GM18508 (cell line): ENCODE results near the gene TACC3.

ENCODE experiments used
- ATAC-seq: cut with Tn5 transposase; IDR thresholded peaks from one replicate; pipeline ENCODE4 v1.9.1; 2021; ENCODE audit warnings: moderate number of reproducible peaks; ENCODE audit not compliant: insufficient read depth, unreplicated experiment

Gene TACC3

DNA sequence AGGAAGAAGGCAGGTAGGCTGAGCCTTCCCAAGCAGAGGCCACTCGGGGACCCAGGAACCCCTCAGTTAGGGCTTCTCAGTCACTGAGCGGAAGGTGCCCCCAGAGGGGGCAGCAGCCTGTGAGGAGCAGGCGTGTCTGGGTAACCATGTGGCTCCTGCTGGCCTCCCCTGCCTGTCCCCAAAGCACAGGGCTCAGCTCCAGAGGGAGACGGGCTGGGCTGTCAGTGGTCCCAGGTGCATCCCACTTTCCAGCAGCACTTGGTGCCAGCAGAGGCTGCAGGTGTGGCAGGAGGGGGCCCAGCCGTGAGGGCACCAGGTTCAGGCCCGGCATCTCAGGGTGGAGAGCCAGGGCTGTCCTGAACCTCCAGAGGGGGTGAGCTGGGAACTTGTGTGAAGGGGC lies 22.7 kb downstream of the TACC3 start:
- ATAC-seq = no peak

DNA sequence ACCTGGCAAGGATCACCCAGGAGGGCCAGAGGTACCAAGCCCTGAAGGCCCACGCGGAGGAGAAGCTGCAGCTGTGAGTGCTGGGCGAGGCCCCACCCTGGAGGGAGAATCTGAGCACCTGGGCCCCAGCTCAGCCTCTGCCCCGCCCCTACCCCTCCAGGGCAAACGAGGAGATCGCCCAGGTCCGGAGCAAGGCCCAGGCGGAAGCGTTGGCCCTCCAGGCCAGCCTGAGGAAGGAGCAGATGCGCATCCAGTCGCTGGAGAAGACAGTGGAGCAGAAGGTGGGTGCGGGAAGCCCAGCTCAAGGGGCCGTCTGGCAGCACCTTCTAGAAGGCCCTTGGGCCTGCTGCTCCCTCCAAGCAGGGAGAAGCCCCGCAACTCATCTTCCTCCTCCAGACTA lies 23.2 kb downstream of the TACC3 start:
- ATAC-seq = no peak

DNA sequence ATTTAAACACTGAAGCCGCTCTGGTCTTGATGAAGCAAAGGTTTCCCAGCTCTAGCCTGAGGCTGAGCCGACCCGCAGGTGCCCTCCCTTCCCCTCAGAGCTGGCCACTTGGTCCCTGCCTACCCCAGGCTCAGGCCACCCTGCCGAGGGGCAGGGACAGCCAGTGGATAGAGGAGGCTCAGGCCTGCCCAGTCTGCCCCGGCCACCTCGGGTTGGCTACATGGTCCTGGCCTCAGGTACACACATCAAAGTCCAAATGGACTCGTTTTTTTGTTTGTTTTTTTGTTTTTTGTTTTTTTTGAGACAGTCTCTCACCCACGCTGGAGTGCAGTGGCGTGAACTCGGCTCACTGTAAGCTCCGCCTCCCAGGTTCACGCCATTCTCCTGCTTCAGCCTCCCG lies 23.8 kb downstream of the TACC3 start:
- no peak for ATAC-seq

DNA sequence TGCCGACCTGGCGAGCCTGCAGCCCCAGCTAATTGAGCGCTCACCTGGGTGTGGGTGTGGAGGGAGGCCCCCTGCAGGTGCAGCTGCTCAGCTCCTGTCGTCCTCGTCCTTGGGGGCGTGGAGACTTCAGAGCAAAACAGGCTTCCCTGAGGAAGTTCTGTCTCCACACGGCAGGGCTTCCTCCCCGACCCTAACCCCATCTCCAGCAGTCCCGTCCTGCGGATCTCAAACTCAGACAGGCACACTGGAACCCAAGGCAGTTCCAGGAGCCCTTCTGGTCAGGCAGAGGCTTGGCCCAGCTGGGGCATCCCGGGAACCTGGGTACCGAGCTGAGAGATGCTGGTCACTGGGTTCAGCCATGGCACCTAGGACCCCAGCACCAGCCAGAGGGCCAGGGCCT lies 24.4 kb downstream of the TACC3 start:
- no peak for ATAC-seq

DNA sequence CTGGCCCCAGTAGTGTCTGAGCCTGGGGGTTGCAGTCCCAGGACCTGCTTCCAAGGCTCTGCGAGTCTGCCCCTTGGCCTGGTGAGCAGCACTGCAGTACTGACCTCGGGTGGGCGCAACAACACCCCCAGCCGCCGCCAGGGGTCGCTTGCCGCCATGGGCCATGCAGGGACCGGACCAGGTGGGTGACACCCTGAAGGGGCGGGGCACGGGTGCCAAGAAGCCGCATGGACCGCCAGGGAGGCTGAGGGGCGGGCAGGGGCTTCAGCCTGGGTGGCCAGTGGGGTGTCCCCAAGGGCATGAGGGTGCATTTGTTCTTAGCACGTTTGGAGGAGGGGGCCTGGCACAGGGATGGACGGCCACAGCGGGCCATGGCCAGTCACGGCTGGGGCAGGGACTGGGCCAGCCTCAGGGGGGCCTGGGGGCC lies 25.0 kb downstream of the TACC3 start:
- ATAC-seq = no peak

DNA sequence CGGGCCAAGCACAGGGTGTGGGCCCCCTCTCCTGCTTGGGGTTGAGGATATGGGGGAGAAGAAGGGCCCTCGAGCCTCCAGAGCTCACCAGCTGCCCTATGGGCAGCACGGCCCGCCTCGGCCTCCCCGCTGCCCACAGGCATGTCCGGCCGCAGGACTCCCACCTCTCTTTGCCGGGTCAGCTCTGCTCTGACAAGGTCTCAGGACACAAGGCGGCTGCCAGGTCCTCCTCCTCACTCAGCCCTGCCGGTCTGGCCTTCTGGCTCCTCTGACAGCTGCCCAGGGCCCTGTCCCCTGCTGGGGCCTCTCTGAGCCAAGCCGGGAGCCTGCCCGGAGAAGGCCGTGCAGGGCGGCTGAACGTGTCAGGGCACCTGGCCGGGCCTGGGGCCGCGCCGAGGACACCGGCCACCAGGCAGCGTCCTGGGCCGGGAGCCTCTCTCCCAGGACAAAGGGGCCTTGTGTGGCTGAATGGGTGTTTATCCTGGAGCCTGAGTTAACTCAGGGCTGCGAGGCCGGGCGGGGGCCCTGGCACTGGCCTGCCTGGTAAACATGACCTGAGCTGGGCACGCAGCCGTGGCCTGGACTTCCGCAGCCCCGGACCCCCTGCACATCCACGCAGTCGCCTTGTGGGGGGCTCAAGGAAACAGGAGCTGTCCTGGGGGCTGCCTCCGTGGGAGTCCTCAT lies 25.7 kb downstream of the TACC3 start:
- ATAC-seq = no peak

DNA sequence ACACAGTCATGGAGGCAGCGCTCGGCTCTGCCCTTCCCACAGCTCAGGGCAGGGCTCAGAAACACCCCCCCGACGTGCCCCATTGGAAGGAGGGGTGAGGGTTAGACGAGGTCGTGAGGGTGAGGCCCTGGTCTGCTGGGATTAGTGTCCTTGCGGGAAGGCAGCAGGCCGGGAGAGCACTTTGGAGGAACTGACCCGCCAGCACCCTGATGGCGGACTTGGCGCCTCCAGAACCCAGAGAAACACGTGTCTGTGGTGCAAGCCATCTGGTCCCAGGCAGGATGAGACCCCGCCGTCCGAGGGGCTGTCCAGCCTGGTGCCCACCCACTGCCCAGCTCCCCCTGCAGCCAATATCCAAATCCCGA lies 26.3 kb downstream of the TACC3 start:
- ATAC-seq = no peak

DNA sequence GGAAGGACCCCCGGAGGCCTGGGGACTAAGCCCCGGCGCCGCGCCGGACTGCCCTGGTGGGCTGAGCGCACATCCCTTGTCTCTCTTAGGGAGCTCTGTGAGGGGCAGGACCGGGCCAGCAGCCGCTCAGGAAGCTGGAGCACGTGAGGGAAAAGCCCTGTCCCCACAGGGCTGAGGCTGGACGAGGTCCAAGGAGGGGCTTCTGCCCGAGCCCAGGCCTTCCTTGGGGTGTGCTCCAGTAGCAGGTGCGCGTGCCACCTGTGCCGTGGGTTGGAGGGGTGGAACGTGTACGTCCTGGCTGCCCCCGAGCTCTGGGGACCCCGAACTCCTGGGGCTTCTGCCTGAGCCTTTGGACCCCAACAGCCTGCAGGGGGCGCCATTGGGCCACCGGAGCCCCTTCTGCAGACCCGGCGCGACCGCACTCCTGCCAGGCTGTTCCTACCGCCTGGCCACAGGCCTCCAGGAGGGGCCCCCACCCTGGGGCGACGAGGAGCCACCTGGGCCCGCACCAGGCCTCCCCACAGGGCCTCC lies 27.2 kb downstream of the TACC3 start:
- no peak for ATAC-seq

DNA sequence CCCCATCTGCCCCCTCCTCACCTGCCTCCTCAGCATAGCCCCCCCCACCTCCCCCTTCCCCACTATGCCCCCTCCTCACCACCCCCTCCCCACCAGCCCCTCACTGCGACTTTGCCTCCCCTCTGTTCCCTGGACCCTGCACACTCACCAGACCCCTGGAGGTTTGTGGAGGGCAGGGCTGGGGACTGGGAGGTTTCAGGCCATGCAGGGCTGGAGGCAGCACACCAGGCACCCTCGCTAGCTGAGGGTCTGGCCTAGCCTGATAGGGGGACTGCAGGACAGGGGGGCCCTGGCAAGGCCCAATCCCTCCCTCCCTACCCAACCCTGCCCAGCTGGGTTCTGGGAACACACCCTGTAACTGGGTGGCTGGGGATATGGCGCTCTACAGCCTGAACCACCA lies 28.0 kb downstream of the TACC3 start:
- no peak for ATAC-seq

DNA sequence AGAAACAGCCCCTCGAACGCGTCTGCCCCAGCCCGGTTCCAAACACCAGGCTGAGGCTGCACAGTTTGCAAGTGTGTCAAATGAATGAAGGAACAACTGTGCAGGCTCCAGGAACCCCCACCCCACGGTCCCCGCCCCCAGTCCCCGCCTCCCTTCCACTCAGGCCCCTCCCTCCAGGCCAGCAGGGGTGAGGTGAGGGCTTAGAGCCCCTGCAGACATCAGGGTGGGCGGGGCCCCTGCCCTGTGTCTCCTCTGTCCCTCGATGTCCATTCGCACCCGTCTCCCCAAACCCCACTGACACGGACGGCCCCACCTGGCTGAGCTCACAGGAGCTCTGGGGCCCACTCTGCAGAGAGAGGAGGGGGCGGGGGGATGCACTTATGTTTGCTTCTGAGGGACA lies 28.5 kb downstream of the TACC3 start:
- no peak for ATAC-seq

DNA sequence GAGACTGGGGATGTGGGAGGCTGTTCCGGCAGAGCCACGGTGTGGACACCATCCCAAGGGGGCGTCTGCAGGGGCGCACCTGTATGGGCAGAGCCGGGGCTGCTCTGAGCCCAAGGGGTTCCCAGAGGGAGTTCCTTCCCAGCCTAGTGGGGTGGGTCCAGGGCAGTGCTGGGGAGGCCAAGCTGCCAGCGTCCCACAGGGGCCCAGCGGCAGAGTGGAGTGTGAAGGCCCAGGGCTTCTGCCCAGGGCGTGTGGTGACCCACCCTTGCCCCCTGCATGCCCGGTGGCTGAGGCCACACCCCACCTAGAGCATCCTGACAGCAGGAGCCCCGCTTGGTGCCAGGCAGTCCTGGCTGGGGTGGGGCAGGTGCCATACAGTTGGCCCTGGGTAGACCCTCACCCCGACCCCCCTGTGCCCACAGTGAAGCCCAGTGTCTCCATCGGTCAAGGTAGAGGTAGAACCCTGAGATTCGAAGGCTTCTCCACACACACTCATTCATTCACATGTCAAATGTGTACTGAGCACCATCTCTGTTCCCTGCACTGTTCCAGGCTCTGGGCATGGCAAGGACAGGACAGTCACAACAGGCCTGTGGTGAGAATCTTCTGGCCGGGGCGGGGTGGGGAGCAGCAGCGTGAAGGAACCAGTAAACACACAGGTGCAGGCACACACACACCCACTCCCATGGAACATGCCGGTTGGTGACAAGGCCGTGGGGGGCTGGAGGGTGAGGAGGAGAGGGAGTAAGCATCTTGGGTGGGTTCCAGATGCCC lies 29.2 kb downstream of the TACC3 start:
- ATAC-seq = no peak

DNA sequence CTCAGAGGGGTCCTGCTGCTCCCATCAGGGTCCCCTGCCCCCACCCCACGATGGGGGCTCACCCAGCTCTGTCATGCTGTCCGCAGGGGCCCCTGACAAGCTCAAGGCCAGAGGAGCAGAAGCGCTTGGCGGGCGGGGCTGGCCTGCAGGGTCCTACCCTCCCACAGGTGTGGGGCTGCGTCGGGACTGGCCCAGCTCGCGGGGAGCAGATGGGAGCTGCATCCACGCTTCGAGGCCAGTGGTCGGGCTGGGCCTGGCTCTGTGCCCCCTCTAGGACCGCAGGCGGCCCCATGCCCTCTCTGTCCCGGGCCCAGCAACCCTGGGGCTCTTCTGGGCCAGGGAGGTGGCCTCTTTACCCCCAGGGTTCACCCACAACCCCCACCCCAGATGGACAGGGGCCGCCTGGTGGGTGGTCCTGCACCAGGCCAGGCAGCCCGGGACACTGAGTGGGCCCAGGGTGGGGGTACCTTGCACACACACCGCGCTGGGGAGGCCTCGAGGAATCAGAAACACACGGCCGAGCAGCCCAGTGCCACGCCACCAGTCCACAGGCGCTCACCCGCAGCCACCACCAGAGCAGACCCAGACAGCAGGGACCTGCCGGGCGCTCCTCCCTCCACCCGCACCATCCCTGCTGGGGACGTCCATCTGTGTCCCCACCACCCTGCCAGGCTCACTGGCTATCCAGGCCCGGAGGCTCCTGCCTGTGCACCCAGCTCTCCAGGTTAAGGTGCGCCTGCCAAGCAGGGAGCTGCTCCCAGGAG lies 30.0 kb downstream of the TACC3 start:
- no peak for ATAC-seq

DNA sequence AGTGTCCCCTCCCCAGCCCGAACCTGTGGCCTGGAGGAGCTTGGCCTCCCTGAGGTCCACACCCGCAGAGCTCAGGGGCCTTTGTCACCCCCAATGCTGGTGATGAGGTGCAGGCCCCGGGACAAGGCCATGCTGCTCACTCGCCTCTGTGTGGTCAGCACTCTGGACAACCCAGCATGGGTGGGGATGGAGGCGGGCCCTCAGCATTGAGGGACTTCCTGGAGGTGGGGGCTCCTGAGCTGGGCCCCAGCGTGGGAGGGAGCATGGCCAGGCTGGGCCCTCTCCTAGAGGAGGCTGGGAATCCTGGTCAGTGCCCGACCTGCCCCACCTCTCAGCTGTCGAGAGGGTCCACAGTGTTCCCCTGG lies 30.6 kb downstream of the TACC3 start:
- no peak for ATAC-seq

DNA sequence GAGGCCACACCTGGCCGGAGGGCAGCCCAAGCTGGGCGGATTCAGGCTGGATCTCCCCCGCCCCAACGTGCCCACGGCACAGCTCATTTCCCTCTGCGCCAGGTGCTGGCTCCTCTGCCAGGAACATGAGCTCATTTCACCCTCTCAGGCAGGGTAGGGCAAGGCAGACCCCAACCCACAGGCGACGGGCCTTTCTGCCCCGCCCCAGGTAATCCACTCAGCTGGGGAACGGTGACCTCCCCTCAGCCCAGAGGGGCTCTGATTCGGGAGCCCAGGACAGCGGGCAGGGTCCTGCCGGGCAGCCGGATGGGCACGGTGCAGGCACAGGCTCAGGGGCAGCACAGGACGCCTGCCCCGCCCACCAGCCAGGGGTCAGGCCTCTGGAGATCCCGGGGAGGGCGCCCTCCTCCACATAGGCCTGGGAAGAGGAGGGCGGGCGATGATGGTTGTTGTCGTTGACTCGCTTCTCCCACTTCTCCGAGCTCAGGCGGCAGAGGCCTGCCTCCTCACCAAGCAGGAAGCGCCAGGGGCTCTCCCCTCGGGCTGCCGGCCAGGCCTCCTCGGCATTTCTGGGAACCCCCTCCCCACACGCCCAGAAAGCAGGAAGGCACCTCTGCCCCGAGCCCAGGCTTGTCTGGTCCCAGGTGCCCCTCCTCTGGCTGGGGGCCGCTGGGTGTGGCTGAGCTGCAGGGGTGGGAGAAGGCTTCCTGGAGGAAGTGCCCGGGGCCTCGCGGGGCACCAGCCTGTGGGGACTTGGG lies 31.1 kb downstream of the TACC3 start:
- no peak for ATAC-seq

DNA sequence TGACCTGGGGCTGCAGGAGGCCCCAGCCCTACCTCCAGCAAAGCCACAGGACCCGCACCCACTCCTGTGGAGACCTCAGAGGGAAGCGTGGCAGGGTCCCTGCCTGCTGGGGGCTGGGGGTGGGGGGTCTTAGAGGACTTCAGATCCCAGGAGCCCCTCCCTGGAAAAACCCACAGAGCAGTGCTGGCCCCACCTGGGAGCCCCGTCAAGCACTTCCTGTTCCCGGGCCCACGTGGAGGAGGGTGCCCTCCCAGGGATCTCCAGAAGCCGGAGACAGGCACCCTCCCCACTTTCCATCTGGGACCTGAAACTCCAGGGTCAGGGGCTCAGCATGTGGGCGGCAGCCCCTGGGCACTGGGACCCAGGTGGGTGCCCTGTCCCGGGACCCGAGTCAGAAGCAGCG lies 32.0 kb downstream of the TACC3 start:
- no peak for ATAC-seq

DNA sequence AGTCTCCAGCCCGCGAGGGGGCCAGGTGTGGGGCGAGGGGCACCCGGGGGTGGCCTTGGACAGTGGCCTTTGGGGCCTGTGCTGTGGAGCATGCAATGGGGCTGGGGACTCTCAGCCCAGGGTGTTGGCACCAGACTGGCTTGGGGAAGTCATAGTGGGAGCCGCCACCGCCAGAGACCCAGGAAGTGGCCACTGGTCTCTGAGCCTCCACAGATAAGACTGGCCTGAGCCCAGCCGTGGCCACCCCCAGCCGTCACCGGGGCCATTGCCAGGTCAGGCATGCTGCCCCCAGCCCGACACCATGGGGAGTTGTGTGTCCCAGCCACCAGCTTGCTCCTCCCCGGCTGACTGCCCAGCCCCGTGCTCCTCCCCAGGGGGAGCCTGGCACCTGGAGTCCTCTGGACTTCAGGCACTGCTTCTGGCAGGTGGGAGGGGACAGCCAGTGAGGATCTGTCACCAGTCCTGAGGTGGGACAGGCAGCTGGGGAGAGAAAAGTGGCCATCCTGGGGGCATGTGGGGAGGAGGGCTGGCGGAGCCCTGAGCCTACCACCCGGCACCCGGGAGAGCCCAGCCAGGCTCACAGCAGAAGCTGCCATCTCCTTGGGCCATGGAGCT lies 32.5 kb downstream of the TACC3 start:
- ATAC-seq = no peak

DNA sequence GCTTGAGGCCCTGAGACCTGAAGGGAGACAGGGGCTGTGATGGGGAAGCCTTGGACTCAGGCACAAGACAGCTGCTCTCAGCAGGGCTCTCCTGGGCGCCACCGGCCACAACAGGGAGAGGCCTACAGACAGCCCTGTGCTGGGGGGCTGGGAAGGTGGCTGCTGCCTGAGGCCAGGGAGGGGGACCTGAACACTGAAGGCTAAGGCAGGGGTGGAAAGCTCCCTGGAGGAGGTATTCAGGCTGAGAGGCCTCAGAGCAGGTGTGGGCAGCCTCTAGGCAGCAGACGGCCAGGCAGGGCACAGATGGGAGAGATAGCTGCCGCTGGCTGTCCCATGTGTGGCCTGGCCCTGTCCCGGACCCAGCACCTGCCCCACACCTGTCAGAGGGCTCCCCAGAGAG lies 33.0 kb downstream of the TACC3 start:
- no peak for ATAC-seq

DNA sequence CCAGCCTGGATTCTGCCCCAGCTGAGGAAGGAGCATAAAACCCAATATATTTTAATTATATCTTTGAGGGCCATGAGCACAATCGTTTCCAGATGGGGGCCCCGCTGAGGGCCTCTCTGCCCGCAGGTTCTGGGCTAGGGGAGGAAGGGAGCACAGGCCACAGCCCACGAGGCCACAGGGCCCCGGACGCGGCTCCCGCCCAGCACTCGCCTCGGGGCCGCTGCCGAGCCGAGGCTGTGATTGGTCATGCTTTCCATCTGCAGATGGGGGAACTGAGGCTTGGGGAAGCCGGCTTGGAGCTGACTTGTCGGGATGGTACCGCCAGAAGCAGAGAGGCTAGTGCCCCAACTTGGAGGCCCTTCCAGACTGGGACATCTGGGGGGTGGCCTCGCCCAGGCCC lies 34.0 kb downstream of the TACC3 start:
- ATAC-seq = no peak

DNA sequence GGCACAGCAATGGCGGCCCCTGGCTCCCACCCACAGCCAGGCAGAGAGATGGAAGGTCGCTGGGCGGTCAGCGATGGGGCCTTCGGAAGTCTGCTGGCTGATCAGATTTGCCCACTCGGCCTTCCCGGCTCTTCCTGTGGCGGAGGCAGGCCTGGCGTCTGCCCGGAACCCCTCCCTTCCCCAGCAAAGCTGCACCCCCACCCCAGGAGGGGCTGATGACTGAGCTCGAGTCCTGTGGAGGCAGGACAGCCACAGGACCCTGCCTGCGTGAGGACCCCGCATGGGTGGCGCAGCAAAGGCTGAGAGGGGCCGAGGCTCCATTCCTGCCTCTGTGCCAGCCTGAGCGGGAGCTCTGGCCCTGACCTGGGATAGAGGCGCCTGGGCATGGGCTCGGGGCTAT lies 34.8 kb downstream of the TACC3 start:
- no peak for ATAC-seq
